GM10248 (cell line): ENCODE results near the gene FBLN1.

Experiments
- CTCF ChIA-PET: fragments of 300-600 bp; sonication (Branson Sonifier 250); formaldehyde crosslinking; extraction: SDS; loops from one replicate; lab custom pipeline; 2021; ENCODE audit warnings: antibody characterized with exemption; lab: Yijun Ruan, JAX
- POLR2A ChIA-PET: fragments of 350-650 bp; sonication (Branson Sonifier 250); formaldehyde crosslinking; extraction: SDS; loops from one replicate; lab custom pipeline; 2020; ENCODE audit warnings: antibody characterized with exemption; lab: Yijun Ruan, JAX
- DNase-seq: peaks from one replicate; pipeline ENCODE4 v3.0.0; 2012; ENCODE audit errors: extremely low spot score
- TF ChIP-seq, protein P1 (sequence below): IDR thresholded peaks from 2 replicates; pipeline ENCODE4 v1.5.1; 2012; ENCODE audit warnings: mild to moderate bottlenecking, low read depth; ENCODE audit errors: extremely low read depth, missing control alignments, control extremely low read depth

FBLN1 gene

GRCh38 chr22:45579806-45580725 is 77.4 kb downstream of the FBLN1 start:
- ChIA-PET CTCF (interaction anchor here (1.1 to 1.7 kb wide), 4 partner anchors 11 to 537 kb away, joined by 3 to 4 read pairs (median 3); no protein-coding TSS in a partner anchor), POLR2A (no interaction called here)
- no peak for DNase-seq
- TF ChIP-seq, protein P1, sequence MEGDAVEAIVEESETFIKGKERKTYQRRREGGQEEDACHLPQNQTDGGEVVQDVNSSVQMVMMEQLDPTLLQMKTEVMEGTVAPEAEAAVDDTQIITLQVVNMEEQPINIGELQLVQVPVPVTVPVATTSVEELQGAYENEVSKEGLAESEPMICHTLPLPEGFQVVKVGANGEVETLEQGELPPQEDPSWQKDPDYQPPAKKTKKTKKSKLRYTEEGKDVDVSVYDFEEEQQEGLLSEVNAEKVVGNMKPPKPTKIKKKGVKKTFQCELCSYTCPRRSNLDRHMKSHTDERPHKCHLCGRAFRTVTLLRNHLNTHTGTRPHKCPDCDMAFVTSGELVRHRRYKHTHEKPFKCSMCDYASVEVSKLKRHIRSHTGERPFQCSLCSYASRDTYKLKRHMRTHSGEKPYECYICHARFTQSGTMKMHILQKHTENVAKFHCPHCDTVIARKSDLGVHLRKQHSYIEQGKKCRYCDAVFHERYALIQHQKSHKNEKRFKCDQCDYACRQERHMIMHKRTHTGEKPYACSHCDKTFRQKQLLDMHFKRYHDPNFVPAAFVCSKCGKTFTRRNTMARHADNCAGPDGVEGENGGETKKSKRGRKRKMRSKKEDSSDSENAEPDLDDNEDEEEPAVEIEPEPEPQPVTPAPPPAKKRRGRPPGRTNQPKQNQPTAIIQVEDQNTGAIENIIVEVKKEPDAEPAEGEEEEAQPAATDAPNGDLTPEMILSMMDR = no peak

DNA sequence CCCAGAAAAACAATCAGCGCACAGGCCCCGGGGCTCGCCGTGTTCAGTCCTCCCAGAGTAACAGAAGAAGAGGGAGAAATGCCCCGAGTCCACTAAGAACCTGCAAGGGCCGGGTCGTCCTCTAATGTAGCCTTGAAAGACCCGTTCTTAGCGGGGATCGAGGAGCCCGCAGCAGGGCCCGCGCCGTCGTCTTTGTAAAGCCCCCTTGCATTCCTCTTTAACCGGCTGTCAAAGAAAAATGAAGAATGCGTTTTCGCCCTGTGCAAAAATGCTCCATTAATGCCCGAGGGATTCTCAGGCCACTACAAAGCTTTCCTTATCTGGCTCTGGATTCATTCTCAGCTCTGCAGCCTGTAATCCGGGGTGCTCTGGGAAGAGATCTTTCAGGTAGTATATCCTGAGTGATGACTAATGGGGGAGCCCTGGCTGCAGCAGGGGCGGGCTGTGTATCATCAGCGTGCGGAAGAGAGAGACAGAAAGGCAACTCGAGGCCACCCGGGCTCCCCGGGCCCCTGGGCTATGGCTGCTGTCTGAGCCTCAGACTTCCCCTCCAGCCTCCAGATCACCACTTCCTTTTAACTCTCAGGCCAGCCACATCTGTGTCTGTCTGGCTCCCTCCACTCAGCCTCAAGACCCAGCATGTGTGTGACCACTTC is 78.2 kb downstream of the FBLN1 start:
- TF ChIP-seq, protein P1 = no peak
- CTCF ChIA-PET = interaction anchor here (1.5 to 1.6 kb wide), 2 partner anchors 65 to 536 kb away, joined by 3 to 4 read pairs; no protein-coding TSS in a partner anchor
- DNase-seq = no peak
- POLR2A ChIA-PET = no interaction called here

DNA sequence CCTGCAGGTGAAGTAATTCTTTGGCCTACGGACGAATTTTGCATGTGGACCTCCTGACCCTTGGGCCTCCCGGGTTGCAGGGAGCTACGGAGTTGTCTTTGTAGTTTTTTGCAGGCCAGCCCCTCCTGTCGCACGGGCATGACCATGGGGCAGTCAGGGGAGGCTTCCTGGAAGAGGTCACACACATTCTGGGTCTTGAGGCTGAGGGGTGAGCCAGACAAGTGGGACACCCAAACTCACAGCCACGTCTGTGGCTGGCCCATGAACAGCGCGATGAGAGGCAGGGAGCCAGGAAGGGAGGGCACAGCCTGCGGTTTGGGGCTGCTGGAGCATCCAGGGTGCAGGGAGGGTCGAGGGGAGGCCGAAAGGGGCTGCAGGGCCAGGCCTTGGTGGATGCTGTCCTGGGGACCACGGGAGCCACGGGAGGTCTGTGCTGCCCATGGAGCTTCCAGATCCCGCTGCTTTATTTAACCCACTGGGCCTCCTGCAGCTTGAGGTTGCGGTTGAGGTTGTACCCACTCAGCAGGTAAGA is 78.9 kb downstream of the FBLN1 start:
- DNase-seq = no peak
- ChIA-PET POLR2A (no interaction called here), CTCF (interaction anchor here (1.5 kb wide), 1 partner anchor 64 kb away, joined by 4 read pairs; no protein-coding TSS in a partner anchor)
- TF ChIP-seq, protein P1 = no peak

GRCh38 chr22:45582236-45582954 is 79.7 kb downstream of the FBLN1 start:
- ChIA-PET POLR2A (no interaction called here), CTCF (interaction anchor here (1.6 kb wide), 1 partner anchor 63 kb away, joined by 4 read pairs; no protein-coding TSS in a partner anchor)

GRCh38 chr22:45582955-45583320 is 80.3 kb downstream of the FBLN1 start:
- ChIA-PET CTCF (interaction anchor here (1.3 to 1.6 kb wide), 3 partner anchors 62 to 533 kb away, joined by 3 to 5 read pairs (median 4); no protein-coding TSS in a partner anchor), POLR2A (no interaction called here)
- no peak for DNase-seq
- TF ChIP-seq, protein P1 = no peak

More at GRCh38 chr22:45582236-45582954, 79.7 kb downstream of the FBLN1 start:
- TF ChIP-seq, protein P1 = no peak
- DNase-seq = no peak
